Raji (cell line): ENCODE results near the gene UPF2.

Source experiments
- POLR2A ChIP-seq: IDR thresholded peaks from 2 replicates; pipeline ENCODE4 v1.6.1; 2011; ENCODE audit warnings: low read depth, low read length, control low read depth; ENCODE audit not compliant: insufficient read depth

The UPF2 gene

DNA sequence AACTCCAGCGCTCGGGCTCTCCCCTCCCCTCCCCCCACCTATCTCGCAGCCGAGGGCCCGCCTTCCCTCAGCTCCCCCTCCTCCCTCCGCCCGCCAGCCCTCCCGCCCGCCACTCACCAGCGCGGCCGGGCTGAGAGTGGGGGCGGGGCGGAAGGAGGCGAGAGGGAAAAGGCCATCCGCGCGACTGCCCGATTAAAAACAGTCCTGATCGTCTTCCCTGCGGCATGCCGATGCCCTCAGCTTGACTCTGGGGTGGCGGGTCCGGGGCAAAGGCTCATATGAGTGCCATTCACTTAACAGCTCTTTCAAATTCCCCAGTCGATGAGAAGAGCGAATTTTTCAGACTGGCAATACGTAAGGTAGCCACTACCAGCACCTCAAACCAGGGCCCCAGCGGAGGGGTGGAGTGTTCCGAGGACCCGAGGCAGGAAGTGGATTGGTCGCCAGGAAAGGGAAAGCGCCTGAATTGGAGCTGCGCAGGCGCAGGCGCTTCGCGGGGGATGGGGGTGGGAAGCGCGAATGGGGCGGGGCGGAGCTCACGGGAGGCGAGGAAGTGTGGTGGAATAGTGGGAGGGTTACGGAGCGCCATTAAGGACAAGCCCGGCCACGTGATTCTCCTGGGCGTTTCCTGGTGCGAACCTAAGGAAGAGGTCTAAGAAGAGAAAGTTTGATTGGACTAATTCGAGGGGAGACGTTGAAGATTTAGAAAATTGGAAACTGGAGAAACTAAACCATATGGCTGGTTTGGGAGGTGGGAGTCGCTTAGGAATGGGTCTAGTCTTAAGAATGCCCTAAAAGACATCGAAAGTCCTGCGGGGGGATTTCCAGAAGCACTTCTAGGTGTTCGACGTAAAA, at the start of gene UPF2:
UPF2 (minus strand) TSS at position 13 of the 855 bp plus-strand sequence. CDS start 7,386 bp downstream, outside the sequence.
- peak; percentile 35 for TF ChIP-seq POLR2A

DNA sequence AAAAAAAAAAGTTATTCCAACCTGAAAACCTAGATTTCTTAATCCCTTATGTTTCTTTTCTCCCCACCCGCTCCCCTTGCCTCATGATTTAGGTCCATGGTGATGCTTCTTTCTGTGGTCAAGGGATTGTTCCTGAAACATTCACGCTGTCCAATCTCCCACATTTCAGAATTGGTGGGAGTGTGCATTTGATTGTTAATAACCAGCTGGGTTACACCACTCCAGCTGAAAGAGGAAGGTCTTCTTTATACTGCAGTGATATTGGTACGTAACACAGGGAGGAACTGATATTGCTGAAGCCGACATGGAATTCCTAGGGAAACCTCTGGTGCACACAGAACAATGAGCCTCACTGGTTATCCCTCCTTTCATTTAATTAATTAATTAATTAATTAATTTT, 48.8 kb upstream of the UPF2 start:
- no peak for TF ChIP-seq POLR2A

DNA sequence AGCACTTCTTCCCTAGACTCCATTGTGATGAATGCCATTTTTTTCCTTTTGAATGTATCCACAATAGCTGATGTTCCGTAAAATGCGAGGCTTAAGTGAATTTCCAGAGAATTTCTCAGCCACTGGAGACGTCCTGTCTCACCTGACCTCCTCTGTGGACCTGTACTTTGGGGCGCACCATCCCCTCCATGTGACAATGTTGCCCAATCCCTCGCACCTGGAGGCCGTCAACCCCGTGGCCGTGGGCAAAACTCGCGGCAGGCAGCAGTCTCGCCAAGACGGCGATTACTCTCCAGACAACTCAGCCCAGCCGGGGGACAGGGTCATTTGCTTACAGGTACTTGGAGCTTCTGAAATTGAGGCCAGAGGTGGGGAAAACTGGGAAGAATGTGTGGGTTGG, 46.3 kb upstream of the UPF2 start:
- no peak for TF ChIP-seq POLR2A

GRCh38 chr10:12081879-12082557, 39.4 kb upstream of the UPF2 start:
- TF ChIP-seq POLR2A = no peak

GRCh38 chr10:12081470-12081869, 38.9 kb upstream of the UPF2 start:
- no peak for TF ChIP-seq POLR2A

DNA sequence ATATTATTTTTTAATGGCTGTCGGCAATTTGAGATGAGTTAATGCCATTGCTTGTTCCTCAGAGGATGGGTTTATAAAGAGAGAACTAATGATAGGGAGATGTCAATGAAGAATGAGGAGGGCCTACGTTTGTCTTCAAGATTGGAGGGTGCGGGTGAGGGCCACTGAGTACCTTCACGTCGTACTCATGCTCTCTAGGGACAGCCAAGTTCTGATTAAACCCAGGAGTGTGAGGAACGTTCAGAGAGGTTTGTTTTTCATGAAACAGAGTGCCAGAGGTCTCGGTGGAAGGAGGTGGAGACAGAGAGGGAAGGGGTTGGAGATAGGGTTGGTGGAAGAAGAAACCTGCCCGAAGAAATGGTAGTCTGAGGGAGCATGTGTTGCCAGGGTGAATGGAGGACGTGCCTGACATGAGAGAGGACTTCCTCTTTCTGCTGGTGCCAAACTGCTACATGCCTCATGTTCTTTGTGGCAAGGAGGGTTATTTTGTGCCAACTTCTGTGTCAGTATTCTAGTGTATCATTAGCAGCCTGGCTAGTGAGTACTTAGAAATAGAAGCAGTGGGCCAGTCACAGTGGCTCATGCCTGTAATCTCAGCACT, 35.1 kb upstream of the UPF2 start:
- TF ChIP-seq POLR2A = 0 out of 2 replicates have a peak, but pooled peaks have one; percentile 15

- no peak for TF ChIP-seq POLR2A
Measured at GRCh38 chr10:12073526-12073925, 30.9 kb upstream of the UPF2 start.

GRCh38 chr10:12068449-12069269, 26.1 kb upstream of the UPF2 start, which contains the start of gene DHTKD1:
Gene DHTKD1 (plus strand): TSS chr10:12068954. CDS start chr10:12069034, 80 bp downstream.
- TF ChIP-seq POLR2A = peak; percentile 89

DNA sequence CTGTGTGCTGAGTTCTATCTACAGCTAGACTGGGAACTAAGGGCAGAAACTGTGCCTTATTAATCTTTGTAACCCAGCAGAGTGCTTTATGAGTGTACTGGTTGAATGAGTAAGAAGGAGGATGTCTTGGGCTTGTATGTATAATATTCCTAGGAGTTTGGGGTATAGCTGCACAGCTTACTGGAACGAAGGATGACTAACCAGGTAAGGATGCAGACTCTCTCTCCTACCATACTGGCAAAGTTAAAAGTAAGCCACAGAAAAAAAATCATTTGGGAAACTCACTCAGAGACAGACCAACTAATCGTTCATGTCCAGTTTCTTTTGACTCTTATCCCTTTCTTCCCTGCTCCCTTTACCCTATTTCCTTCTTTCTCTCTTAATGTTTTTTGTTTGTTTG, 24.7 kb upstream of the UPF2 start:
- no peak for TF ChIP-seq POLR2A

- TF ChIP-seq POLR2A = no peak
Measured at GRCh38 chr10:12063483-12063818, 20.8 kb upstream of the UPF2 start.

GRCh38 chr10:12062754-12063482, 20.3 kb upstream of the UPF2 start:
- no peak for TF ChIP-seq POLR2A

DNA sequence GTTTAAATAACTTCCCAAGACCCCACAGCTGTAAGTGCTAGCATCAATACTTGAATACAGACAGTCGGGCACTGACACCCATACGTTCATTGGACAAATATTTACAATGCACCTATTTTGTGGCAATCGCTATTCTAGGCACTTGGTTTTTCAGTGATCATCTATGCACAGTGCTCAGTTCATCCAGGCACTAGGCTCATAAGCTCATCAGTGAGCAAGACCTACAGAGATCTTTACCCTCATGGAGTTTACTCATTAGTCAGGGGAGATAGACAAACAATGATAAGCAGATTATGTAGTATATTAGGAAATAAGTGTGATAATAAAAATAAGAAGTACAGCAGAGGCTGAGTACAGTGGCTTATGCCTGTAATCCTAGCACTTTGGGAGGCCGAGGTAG, 18.5 kb upstream of the UPF2 start:
- TF ChIP-seq POLR2A = no peak

DNA sequence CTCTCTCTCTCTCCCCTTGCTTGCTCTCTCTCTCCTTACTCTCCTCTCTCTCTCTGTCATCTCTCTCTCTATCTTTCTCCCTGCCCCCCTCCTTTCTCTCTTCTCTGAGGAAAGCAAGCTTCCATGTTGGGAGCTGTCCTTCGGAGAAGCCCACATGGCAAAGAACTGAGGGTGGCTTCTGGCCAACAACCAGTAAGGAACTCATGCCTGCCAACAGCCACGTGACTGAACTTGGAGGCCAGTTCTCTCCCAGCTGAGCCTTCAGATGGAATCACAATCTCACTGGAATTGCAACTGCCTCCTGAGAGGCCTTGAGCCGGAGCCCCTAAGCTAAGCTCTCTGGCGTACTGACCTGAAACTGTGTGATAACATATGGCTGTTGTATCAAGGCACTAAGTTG, 14.1 kb upstream of the UPF2 start:
- no peak for TF ChIP-seq POLR2A

- no peak for TF ChIP-seq POLR2A
Measured at GRCh38 chr10:12055732-12056131, 13.1 kb upstream of the UPF2 start.
